ENCODE measurements around the gene CYP2E1.

DNA sequence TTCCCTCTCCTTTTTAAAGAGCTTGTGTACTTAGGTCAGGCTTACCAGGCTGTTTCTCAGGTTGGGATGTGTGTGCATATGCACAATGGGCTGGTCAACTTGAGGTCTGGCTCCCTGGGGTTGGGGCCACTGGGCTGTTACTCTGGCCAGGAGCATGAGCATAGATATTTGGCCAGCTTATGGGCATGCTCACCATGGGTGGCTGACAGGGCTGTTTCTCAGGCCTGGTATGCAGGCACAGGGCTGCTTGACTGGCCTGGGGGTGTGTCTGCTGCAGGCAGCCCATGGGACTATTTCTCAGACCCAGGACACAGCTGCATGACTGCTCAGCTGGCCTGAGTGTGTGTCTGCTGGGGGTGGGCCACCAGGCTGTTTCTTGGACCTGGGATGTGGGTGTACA is 38.8 kb upstream of the CYP2E1 start:
- TF ChIP-seq MAX (IDR thresholded peaks at IDR 0.05; ENCODE audit: low read depth, low read length) = no peak
- TF ChIP-seq, protein P1, sequence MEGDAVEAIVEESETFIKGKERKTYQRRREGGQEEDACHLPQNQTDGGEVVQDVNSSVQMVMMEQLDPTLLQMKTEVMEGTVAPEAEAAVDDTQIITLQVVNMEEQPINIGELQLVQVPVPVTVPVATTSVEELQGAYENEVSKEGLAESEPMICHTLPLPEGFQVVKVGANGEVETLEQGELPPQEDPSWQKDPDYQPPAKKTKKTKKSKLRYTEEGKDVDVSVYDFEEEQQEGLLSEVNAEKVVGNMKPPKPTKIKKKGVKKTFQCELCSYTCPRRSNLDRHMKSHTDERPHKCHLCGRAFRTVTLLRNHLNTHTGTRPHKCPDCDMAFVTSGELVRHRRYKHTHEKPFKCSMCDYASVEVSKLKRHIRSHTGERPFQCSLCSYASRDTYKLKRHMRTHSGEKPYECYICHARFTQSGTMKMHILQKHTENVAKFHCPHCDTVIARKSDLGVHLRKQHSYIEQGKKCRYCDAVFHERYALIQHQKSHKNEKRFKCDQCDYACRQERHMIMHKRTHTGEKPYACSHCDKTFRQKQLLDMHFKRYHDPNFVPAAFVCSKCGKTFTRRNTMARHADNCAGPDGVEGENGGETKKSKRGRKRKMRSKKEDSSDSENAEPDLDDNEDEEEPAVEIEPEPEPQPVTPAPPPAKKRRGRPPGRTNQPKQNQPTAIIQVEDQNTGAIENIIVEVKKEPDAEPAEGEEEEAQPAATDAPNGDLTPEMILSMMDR (IDR thresholded peaks at IDR 0.05; ENCODE audit: low read depth, low read length) = no peak
